ENCODE results near the gene TANGO6.

The TANGO6 gene

GRCh38 chr16:68994324-68994723, 151.0 kb downstream of the TANGO6 start:
- Histone ChIP-seq H3K4me1 (ENCODE audit: insufficient read depth, low read length) (peaks cover 28% of the 10 kb centered on the region), H2AFZ (ENCODE audit: low read depth, low read length) (no peak overlapping the region), H3K4me3 (ENCODE audit: low read length) (no peak overlapping the region), H3K27me3 (ENCODE audit: insufficient read depth, low read length) (no peaks in the 10 kb centered on the region), H3K36me3 (ENCODE audit: insufficient read depth, low read length) (no peaks in the 10 kb centered on the region), H3K9me3 (ENCODE audit: low read length) (no peaks in the 10 kb centered on the region)

- Histone ChIP-seq H3K27me3 (ENCODE audit: insufficient read depth, low read length) (no peaks in the 10 kb centered on the region), H3K4me1 (ENCODE audit: insufficient read depth, low read length) (peaks cover 30% of the 10 kb centered on the region), H3K9me3 (ENCODE audit: low read length) (no peaks in the 10 kb centered on the region), H2AFZ (ENCODE audit: low read depth, low read length) (no peak overlapping the region), H3K4me3 (ENCODE audit: low read length) (no peak overlapping the region), H3K36me3 (ENCODE audit: insufficient read depth, low read length) (no peaks in the 10 kb centered on the region)
Measured at GRCh38 chr16:68995011-68995504, 151.7 kb downstream of the TANGO6 start.

- H3K9me3 ChIP-seq (ENCODE audit: low read length) = peaks cover 3% of the 10 kb centered on the region
Measured at GRCh38 chr16:68997564-68997963, 154.2 kb downstream of the TANGO6 start.

GRCh38 chr16:68999114-68999513, 155.8 kb downstream of the TANGO6 start:
- H3K9me3 ChIP-seq (ENCODE audit: low read length) = peaks cover 5% of the 10 kb centered on the region

More at GRCh38 chr16:68997564-68997963, 154.2 kb downstream of the TANGO6 start:
- Histone ChIP-seq H2AFZ (ENCODE audit: low read depth, low read length) (no peak overlapping the region), H3K36me3 (ENCODE audit: insufficient read depth, low read length) (no peaks in the 10 kb centered on the region), H3K27me3 (ENCODE audit: insufficient read depth, low read length) (no peaks in the 10 kb centered on the region), H3K4me3 (ENCODE audit: low read length) (no peak overlapping the region), H3K4me1 (ENCODE audit: insufficient read depth, low read length) (peaks cover 30% of the 10 kb centered on the region)

GRCh38 chr16:69003500-69003899, 160.2 kb downstream of the TANGO6 start:
- Histone ChIP-seq H3K4me1 (ENCODE audit: insufficient read depth, low read length) (peaks cover 2% of the 10 kb centered on the region), H3K9me3 (ENCODE audit: low read length) (peaks cover 9% of the 10 kb centered on the region), H3K4me3 (ENCODE audit: low read length) (no peak overlapping the region), H2AFZ (ENCODE audit: low read depth, low read length) (no peak overlapping the region), H3K36me3 (ENCODE audit: insufficient read depth, low read length) (no peaks in the 10 kb centered on the region), H3K27me3 (ENCODE audit: insufficient read depth, low read length) (no peaks in the 10 kb centered on the region)

More at GRCh38 chr16:68999114-68999513, 155.8 kb downstream of the TANGO6 start:
- H3K4me3 ChIP-seq (ENCODE audit: low read length) = no peak overlapping the region
- H2AFZ ChIP-seq (ENCODE audit: low read depth, low read length) = no peak overlapping the region
- H3K4me1 ChIP-seq (ENCODE audit: insufficient read depth, low read length) = peaks cover 30% of the 10 kb centered on the region
- no peaks in the 10 kb centered on the region for H3K36me3 ChIP-seq (ENCODE audit: insufficient read depth, low read length)
- H3K27me3 ChIP-seq (ENCODE audit: insufficient read depth, low read length) = no peaks in the 10 kb centered on the region

- Histone ChIP-seq H3K4me3 (ENCODE audit: low read length) (no peak overlapping the region), H3K4me1 (ENCODE audit: insufficient read depth, low read length) (no peaks in the 10 kb centered on the region), H3K27me3 (ENCODE audit: insufficient read depth, low read length) (no peaks in the 10 kb centered on the region), H3K9me3 (ENCODE audit: low read length) (peaks cover 9% of the 10 kb centered on the region), H2AFZ (ENCODE audit: low read depth, low read length) (no peak overlapping the region), H3K36me3 (ENCODE audit: insufficient read depth, low read length) (no peaks in the 10 kb centered on the region)
Measured at GRCh38 chr16:69005641-69006355, 162.5 kb downstream of the TANGO6 start.

- Histone ChIP-seq H3K36me3 (ENCODE audit: insufficient read depth, low read length) (no peaks in the 10 kb centered on the region), H3K4me1 (ENCODE audit: insufficient read depth, low read length) (no peaks in the 10 kb centered on the region), H3K27me3 (ENCODE audit: insufficient read depth, low read length) (no peaks in the 10 kb centered on the region), H3K9me3 (ENCODE audit: low read length) (no peaks in the 10 kb centered on the region), H3K4me3 (ENCODE audit: low read length) (no peak overlapping the region), H2AFZ (ENCODE audit: low read depth, low read length) (no peak overlapping the region)
Measured at GRCh38 chr16:69012906-69013305, 169.6 kb downstream of the TANGO6 start.

GRCh38 chr16:69013991-69014390, 170.7 kb downstream of the TANGO6 start:
- H3K36me3 ChIP-seq (ENCODE audit: insufficient read depth, low read length) = no peaks in the 10 kb centered on the region
- no peaks in the 10 kb centered on the region for H3K4me1 ChIP-seq (ENCODE audit: insufficient read depth, low read length)
- H3K27me3 ChIP-seq (ENCODE audit: insufficient read depth, low read length) = no peaks in the 10 kb centered on the region
- H3K4me3 ChIP-seq (ENCODE audit: low read length) = no peak overlapping the region
- no peaks in the 10 kb centered on the region for H3K9me3 ChIP-seq (ENCODE audit: low read length)
- no peak overlapping the region for H2AFZ ChIP-seq (ENCODE audit: low read depth, low read length)

- H3K4me3 ChIP-seq (ENCODE audit: low read length) = no peak overlapping the region
- no peaks in the 10 kb centered on the region for H3K9me3 ChIP-seq (ENCODE audit: low read length)
- H2AFZ ChIP-seq (ENCODE audit: low read depth, low read length) = no peak overlapping the region
- H3K36me3 ChIP-seq (ENCODE audit: insufficient read depth, low read length) = no peaks in the 10 kb centered on the region
- no peaks in the 10 kb centered on the region for H3K4me1 ChIP-seq (ENCODE audit: insufficient read depth, low read length)
- no peaks in the 10 kb centered on the region for H3K27me3 ChIP-seq (ENCODE audit: insufficient read depth, low read length)
Measured at GRCh38 chr16:69014811-69015210, 171.5 kb downstream of the TANGO6 start.

- H3K27me3 ChIP-seq (ENCODE audit: insufficient read depth, low read length) = no peaks in the 10 kb centered on the region
- no peak overlapping the region for H2AFZ ChIP-seq (ENCODE audit: low read depth, low read length)
- H3K4me1 ChIP-seq (ENCODE audit: insufficient read depth, low read length) = no peaks in the 10 kb centered on the region
- peaks cover 5% of the 10 kb centered on the region for H3K9me3 ChIP-seq (ENCODE audit: low read length)
- H3K36me3 ChIP-seq (ENCODE audit: insufficient read depth, low read length) = no peaks in the 10 kb centered on the region
- no peak overlapping the region for H3K4me3 ChIP-seq (ENCODE audit: low read length)
Measured at GRCh38 chr16:69017036-69017783, 173.9 kb downstream of the TANGO6 start.

GRCh38 chr16:69019811-69020210, 176.5 kb downstream of the TANGO6 start:
- H3K36me3 ChIP-seq (ENCODE audit: insufficient read depth, low read length) = no peaks in the 10 kb centered on the region
- peaks cover 5% of the 10 kb centered on the region for H3K9me3 ChIP-seq (ENCODE audit: low read length)
- no peak overlapping the region for H2AFZ ChIP-seq (ENCODE audit: low read depth, low read length)
- H3K4me3 ChIP-seq (ENCODE audit: low read length) = no peak overlapping the region
- no peaks in the 10 kb centered on the region for H3K4me1 ChIP-seq (ENCODE audit: insufficient read depth, low read length)
- no peaks in the 10 kb centered on the region for H3K27me3 ChIP-seq (ENCODE audit: insufficient read depth, low read length)

GRCh38 chr16:69029121-69029520, 185.8 kb downstream of the TANGO6 start:
- H3K9me3 ChIP-seq (ENCODE audit: low read length) = no peaks in the 10 kb centered on the region
- no peak overlapping the region for H2AFZ ChIP-seq (ENCODE audit: low read depth, low read length)
- no peaks in the 10 kb centered on the region for H3K36me3 ChIP-seq (ENCODE audit: insufficient read depth, low read length)
- H3K27me3 ChIP-seq (ENCODE audit: insufficient read depth, low read length) = no peaks in the 10 kb centered on the region
- H3K4me1 ChIP-seq (ENCODE audit: insufficient read depth, low read length) = no peaks in the 10 kb centered on the region
- H3K4me3 ChIP-seq (ENCODE audit: low read length) = no peak overlapping the region

- Histone ChIP-seq H3K4me1 (ENCODE audit: insufficient read depth, low read length) (no peaks in the 10 kb centered on the region), H3K9me3 (ENCODE audit: low read length) (no peaks in the 10 kb centered on the region), H2AFZ (ENCODE audit: low read depth, low read length) (no peak overlapping the region), H3K4me3 (ENCODE audit: low read length) (no peak overlapping the region), H3K36me3 (ENCODE audit: insufficient read depth, low read length) (no peaks in the 10 kb centered on the region), H3K27me3 (ENCODE audit: insufficient read depth, low read length) (no peaks in the 10 kb centered on the region)
Measured at GRCh38 chr16:69031877-69032301, 188.6 kb downstream of the TANGO6 start.
